ENCODE data around the gene PIGO.

PIGO gene

GRCh38 chr9:35103660-35104191 is 7.3 kb upstream of the PIGO start:
- DNase-seq (ENCODE audit: low spot score) (no peak), ATAC-seq (ENCODE audit: low read depth) (no peak)
- peak overlapping the region; percentile 68 for H3K4me3 ChIP-seq (ENCODE audit: severe bottlenecking)
- H3K9me3 ChIP-seq (ENCODE audit: severe bottlenecking): no peaks in the 10 kb centered on the region
- peaks cover 65% of the 10 kb centered on the region for H3K36me3 ChIP-seq (ENCODE audit: low read depth)
- H3K27ac ChIP-seq (ENCODE audit: poor library complexity, severe bottlenecking): peak overlapping the region; percentile 45
- no peaks in the 10 kb centered on the region for H3K27me3 ChIP-seq (ENCODE audit: insufficient read depth, poor library complexity, severe bottlenecking)
- H3K4me1 ChIP-seq (ENCODE audit: insufficient read depth, poor library complexity, severe bottlenecking): no peaks in the 10 kb centered on the region
- TF ChIP-seq, protein P1, sequence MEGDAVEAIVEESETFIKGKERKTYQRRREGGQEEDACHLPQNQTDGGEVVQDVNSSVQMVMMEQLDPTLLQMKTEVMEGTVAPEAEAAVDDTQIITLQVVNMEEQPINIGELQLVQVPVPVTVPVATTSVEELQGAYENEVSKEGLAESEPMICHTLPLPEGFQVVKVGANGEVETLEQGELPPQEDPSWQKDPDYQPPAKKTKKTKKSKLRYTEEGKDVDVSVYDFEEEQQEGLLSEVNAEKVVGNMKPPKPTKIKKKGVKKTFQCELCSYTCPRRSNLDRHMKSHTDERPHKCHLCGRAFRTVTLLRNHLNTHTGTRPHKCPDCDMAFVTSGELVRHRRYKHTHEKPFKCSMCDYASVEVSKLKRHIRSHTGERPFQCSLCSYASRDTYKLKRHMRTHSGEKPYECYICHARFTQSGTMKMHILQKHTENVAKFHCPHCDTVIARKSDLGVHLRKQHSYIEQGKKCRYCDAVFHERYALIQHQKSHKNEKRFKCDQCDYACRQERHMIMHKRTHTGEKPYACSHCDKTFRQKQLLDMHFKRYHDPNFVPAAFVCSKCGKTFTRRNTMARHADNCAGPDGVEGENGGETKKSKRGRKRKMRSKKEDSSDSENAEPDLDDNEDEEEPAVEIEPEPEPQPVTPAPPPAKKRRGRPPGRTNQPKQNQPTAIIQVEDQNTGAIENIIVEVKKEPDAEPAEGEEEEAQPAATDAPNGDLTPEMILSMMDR (IDR thresholded peaks at IDR 0.05; ENCODE audit: poor library complexity, severe bottlenecking): no peak

- no peaks in the 10 kb centered on the region for H3K4me1 ChIP-seq (ENCODE audit: insufficient read depth, poor library complexity, severe bottlenecking)
- H3K36me3 ChIP-seq (ENCODE audit: low read depth): peaks cover 58% of the 10 kb centered on the region
- DNase-seq (ENCODE audit: low spot score): peak; percentile 94
- H3K27me3 ChIP-seq (ENCODE audit: insufficient read depth, poor library complexity, severe bottlenecking): no peaks in the 10 kb centered on the region
- peak within 1 kb of the TSS; percentile 68 for H3K4me3 ChIP-seq (ENCODE audit: severe bottlenecking)
- H3K9me3 ChIP-seq (ENCODE audit: severe bottlenecking): no peaks in the 10 kb centered on the region
- TF ChIP-seq, protein P1 (IDR thresholded peaks at IDR 0.05; ENCODE audit: poor library complexity, severe bottlenecking): no peak
- H3K27ac ChIP-seq (ENCODE audit: poor library complexity, severe bottlenecking): peak within 1 kb of the TSS; percentile 45
- ATAC-seq (ENCODE audit: low read depth): peak; percentile 98
Measured at GRCh38 chr9:35102769-35103659, 6.6 kb upstream of the PIGO start, which contains the start of gene STOML2. Gene STOML2 (minus strand): TSS chr9:35103131. CDS start chr9:35103094, 37 bp downstream.

DNA sequence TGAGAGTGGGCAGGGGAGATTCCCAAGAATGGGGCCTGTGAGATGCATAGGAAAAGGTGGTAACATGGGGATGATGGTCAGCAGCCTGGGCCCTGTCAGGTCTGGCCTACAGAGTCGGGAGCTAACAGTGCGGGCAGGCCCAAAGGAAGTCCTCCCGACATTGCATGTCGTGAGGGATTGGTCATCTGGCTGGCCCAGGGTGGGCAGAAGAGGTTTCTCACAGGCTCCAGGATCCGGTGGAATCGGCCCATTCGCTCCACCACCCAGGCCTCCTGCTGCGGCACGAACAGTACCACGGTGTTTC is 6.0 kb upstream of the PIGO start:
- TF ChIP-seq, protein P1 (IDR thresholded peaks at IDR 0.05; ENCODE audit: poor library complexity, severe bottlenecking): no peak
- no peaks in the 10 kb centered on the region for H3K9me3 ChIP-seq (ENCODE audit: severe bottlenecking)
- DNase-seq (ENCODE audit: low spot score) (no peak), ATAC-seq (ENCODE audit: low read depth) (peak; percentile 16)
- H3K27ac ChIP-seq (ENCODE audit: poor library complexity, severe bottlenecking): peak overlapping the region; percentile 45
- no peaks in the 10 kb centered on the region for H3K4me1 ChIP-seq (ENCODE audit: insufficient read depth, poor library complexity, severe bottlenecking)
- H3K4me3 ChIP-seq (ENCODE audit: severe bottlenecking): peak overlapping the region; percentile 68
- H3K36me3 ChIP-seq (ENCODE audit: low read depth): peaks cover 55% of the 10 kb centered on the region
- H3K27me3 ChIP-seq (ENCODE audit: insufficient read depth, poor library complexity, severe bottlenecking): no peaks in the 10 kb centered on the region

GRCh38 chr9:35097573-35097972 is 1.2 kb upstream of the PIGO start:
- H3K4me3 ChIP-seq (ENCODE audit: severe bottlenecking): no peak overlapping the region
- TF ChIP-seq, protein P1 (IDR thresholded peaks at IDR 0.05; ENCODE audit: poor library complexity, severe bottlenecking): no peak
- no peak overlapping the region for H3K27ac ChIP-seq (ENCODE audit: poor library complexity, severe bottlenecking)
- no peaks in the 10 kb centered on the region for H3K9me3 ChIP-seq (ENCODE audit: severe bottlenecking)
- DNase-seq (ENCODE audit: low spot score) (no peak), ATAC-seq (ENCODE audit: low read depth) (no peak)
- H3K4me1 ChIP-seq (ENCODE audit: insufficient read depth, poor library complexity, severe bottlenecking): no peaks in the 10 kb centered on the region
- no peaks in the 10 kb centered on the region for H3K27me3 ChIP-seq (ENCODE audit: insufficient read depth, poor library complexity, severe bottlenecking)
- peaks cover 56% of the 10 kb centered on the region for H3K36me3 ChIP-seq (ENCODE audit: low read depth)

DNA sequence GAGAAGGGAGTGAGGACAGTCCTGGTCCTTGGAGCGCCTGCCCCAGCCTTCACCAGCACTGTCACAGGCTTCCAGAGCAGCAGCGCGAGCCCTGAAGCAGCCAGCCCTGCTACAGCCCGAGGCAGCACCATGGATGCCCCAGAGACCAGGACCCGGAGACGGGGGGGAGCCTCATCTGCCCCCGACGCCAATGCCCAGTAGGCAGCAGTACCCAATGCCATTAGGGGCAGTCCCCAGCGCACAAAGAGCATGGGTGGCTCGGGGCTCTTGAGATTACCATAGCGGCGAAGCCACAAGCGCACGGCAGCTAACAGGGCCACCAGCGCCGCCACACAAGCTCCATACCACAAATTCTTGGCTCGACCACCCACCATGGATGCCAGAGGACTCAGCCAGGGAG is 4.9 kb downstream of the PIGO start:
- Histone ChIP-seq H3K27ac (ENCODE audit: poor library complexity, severe bottlenecking) (no peak overlapping the region), H3K36me3 (ENCODE audit: low read depth) (peaks cover 68% of the 10 kb centered on the region), H3K4me3 (ENCODE audit: severe bottlenecking) (no peak overlapping the region), H3K27me3 (ENCODE audit: insufficient read depth, poor library complexity, severe bottlenecking) (no peaks in the 10 kb centered on the region), H3K9me3 (ENCODE audit: severe bottlenecking) (no peaks in the 10 kb centered on the region), H3K4me1 (ENCODE audit: insufficient read depth, poor library complexity, severe bottlenecking) (no peaks in the 10 kb centered on the region)
- ATAC-seq (ENCODE audit: low read depth): no peak
- no peak for DNase-seq (ENCODE audit: low spot score)
- TF ChIP-seq, protein P1 (IDR thresholded peaks at IDR 0.05; ENCODE audit: poor library complexity, severe bottlenecking): no peak
